ENCODE results near the gene ELAVL1. TPM values are rescaled to one million over a fixed set of nuclear protein-coding genes. Genes with fewer than 3 reads are reported as not detected.

ELAVL1 gene
- total and polyA plus RNA-seq, 7 donors = 22.3 to 57.9 (median 44.5) TPM

GRCh38 chr19:7987114-7987768, 18.2 kb downstream of the ELAVL1 start:
- DNase-seq = no peak
- no peaks in the 10 kb centered on the region for H3K27me3 ChIP-seq (ENCODE audit: insufficient read depth in 3 of 3, low read length in 2 of 3)
- ATAC-seq = no peak
- peaks cover 4 to 68% of the 10 kb centered on the region in 2 donors for H3K36me3 ChIP-seq (ENCODE audit: insufficient read depth in 1 of 2, low read depth in 1 of 2)
- no peaks in the 10 kb centered on the region for H3K9me3 ChIP-seq
- no peak overlapping the region for H3K4me3 ChIP-seq
- intact Hi-C loops (cut with DNase I) = no loop called here
- 78 to 84% (median 80%) methylated on average over 15 to 17 of the region's 17 CpGs for WGBS, 3 donors
- no peak overlapping the region for H3K27ac ChIP-seq
- no peak for TF ChIP-seq CTCF (IDR thresholded peaks at IDR 0.05)
- peaks cover 30% of the 10 kb centered on the region for H3K4me1 ChIP-seq

GRCh38 chr19:7986321-7987113, 18.9 kb downstream of the ELAVL1 start:
- H3K4me1 ChIP-seq = peaks cover 33% of the 10 kb centered on the region

GRCh38 chr19:7985481-7985911, 19.9 kb downstream of the ELAVL1 start:
- Histone ChIP-seq H3K36me3 (ENCODE audit: insufficient read depth in 1 of 2, low read depth in 1 of 2) (peaks cover 0 to 69% of the 10 kb centered on the region in 2 donors), H3K4me1 (peaks cover 33% of the 10 kb centered on the region), H3K9me3 (no peaks in the 10 kb centered on the region), H3K27ac (no peak overlapping the region), H3K27me3 (ENCODE audit: insufficient read depth in 3 of 3, low read length in 2 of 3) (no peaks in the 10 kb centered on the region), H3K4me3 (no peak overlapping the region)
- no peak for ATAC-seq
- DNase-seq = peak in 1 of 2 donors; percentile 41
- intact Hi-C loops (cut with DNase I) = no loop called here
- WGBS, 3 donors = 80 to 87% (median 82%) methylated on average over 7 of the region's 7 CpGs
- no peak for TF ChIP-seq CTCF (IDR thresholded peaks at IDR 0.05)

More at GRCh38 chr19:7986321-7987113, 18.9 kb downstream of the ELAVL1 start:
- DNase-seq (no peak), ATAC-seq (peak; percentile 36 to 71 (median 58))
- WGBS, 3 donors = 49 to 66% (median 60%) methylated on average over 23 of the region's 23 CpGs
- Histone ChIP-seq H3K36me3 (ENCODE audit: insufficient read depth in 1 of 2, low read depth in 1 of 2) (peaks cover 4 to 70% of the 10 kb centered on the region in 2 donors), H3K4me3 (peak overlapping the region; percentile 28), H3K9me3 (no peaks in the 10 kb centered on the region), H3K27ac (peak overlapping the region; percentile 67), H3K27me3 (ENCODE audit: insufficient read depth in 3 of 3, low read length in 2 of 3) (no peaks in the 10 kb centered on the region)
- TF ChIP-seq CTCF (IDR thresholded peaks at IDR 0.05) = no peak
- intact Hi-C loops (cut with DNase I) = no loop called here

GRCh38 chr19:7983995-7984837, 21.2 kb downstream of the ELAVL1 start:
- H3K27ac ChIP-seq = no peak overlapping the region
- H3K9me3 ChIP-seq = no peaks in the 10 kb centered on the region
- intact Hi-C loops (cut with DNase I) = no loop called here
- no peaks in the 10 kb centered on the region for H3K27me3 ChIP-seq (ENCODE audit: insufficient read depth in 3 of 3, low read length in 2 of 3)
- no peak overlapping the region for H3K4me3 ChIP-seq
- peaks cover 2 to 69% of the 10 kb centered on the region in 2 donors for H3K36me3 ChIP-seq (ENCODE audit: insufficient read depth in 1 of 2, low read depth in 1 of 2)
- TF ChIP-seq CTCF (IDR thresholded peaks at IDR 0.05) = no peak
- ATAC-seq (peak in 2 of 4 donors; percentile 26 to 47), DNase-seq (no peak)
- peaks cover 33% of the 10 kb centered on the region for H3K4me1 ChIP-seq
- 73 to 85% (median 76%) methylated on average over 13 to 14 of the region's 14 CpGs for WGBS, 3 donors
